Naive thymus-derived CD4-positive, alpha-beta T cell (primary cell): ENCODE data around the gene KLHL42. TPM values are rescaled to one million over a fixed set of nuclear protein-coding genes. Genes with fewer than 3 reads are reported as not detected.

ENCODE experiments used
- ATAC-seq: fragments of 150-1000 bp; cut with Tn5 transposase; 2 replicates; pipeline ENCODE4 v1.10.0; 2021; ENCODE audit warnings: mild to moderate bottlenecking, moderate library complexity
- CTCF ChIA-PET: fragments of 350-600 bp; sonication (Branson Sonifier 250); formaldehyde crosslinking; loops from one replicate; lab custom pipeline; 2021; ENCODE audit warnings: antibody characterized with exemption; lab: Charles Lee
- POLR2A ChIA-PET: fragments of 350-600 bp; sonication (Branson Sonifier 250); formaldehyde crosslinking; loops from one replicate; lab custom pipeline; 2021; ENCODE audit warnings: antibody characterized with exemption, inconsistent platforms; lab: Charles Lee
- DNase-seq, 9 donors: peaks; one replicate each; pipeline versions ENCODE4 v3.0.0 to v3.0.0-alpha.2; 2020 to 2022; ENCODE audit warnings: mixed read lengths in 1 of 9
- H3K27ac ChIP-seq: one replicate; pipeline ENCODE4 v1.7.0; 2013; ENCODE audit warnings: mild to moderate bottlenecking, low read depth, low read length, moderate library complexity
- H3K27me3 ChIP-seq, 2 donors: one replicate each; pipeline ENCODE4 v1.7.0; 2013; ENCODE audit warnings: low read length in 2 of 2, mild to moderate bottlenecking in 2 of 2, moderate library complexity in 2 of 2; ENCODE audit not compliant: control insufficient read depth in 2 of 2, insufficient read depth in 2 of 2
- H3K36me3 ChIP-seq, 3 experiments: 1 replicate in 2 of 3; 2 replicates in 1 of 3; pipeline ENCODE4 v1.7.0; 2013; ENCODE audit warnings: low read length in 3 of 3, mild to moderate bottlenecking in 3 of 3, moderate library complexity in 1 of 3; ENCODE audit not compliant: insufficient read depth in 3 of 3, control insufficient read depth in 2 of 3
- H3K4me1 ChIP-seq, 2 donors: one replicate each; pipeline ENCODE4 v1.7.0; 2013; ENCODE audit warnings: low read length in 2 of 2, mild to moderate bottlenecking in 2 of 2, moderate library complexity in 1 of 2; ENCODE audit not compliant: control insufficient read depth in 2 of 2, insufficient read depth in 2 of 2
- H3K4me3 ChIP-seq: 2 replicates; pipeline ENCODE4 v1.7.0; 2013; ENCODE audit warnings: mild to moderate bottlenecking, low read length
- H3K9me3 ChIP-seq, 3 experiments: 1 replicate in 2 of 3; 2 replicates in 1 of 3; pipeline ENCODE4 v1.7.0; 2013; ENCODE audit warnings: low read length in 3 of 3; ENCODE audit not compliant: control insufficient read depth in 2 of 3
- H3K27ac Mint-ChIP-seq, 9 donors: one replicate each; pipeline ENCODE4 v1.8.0; 2020 to 2022; ENCODE audit warnings: mixed read lengths in 9 of 9, mild to moderate bottlenecking in 8 of 9, moderate library complexity in 5 of 9, inconsistent platforms in 2 of 9
- H3K27me3 Mint-ChIP-seq, 5 donors: one replicate each; pipeline ENCODE4 v1.8.0; 2021 to 2022; ENCODE audit warnings: mixed read lengths in 5 of 5, mild to moderate bottlenecking in 1 of 5
- H3K36me3 Mint-ChIP-seq, 5 donors: one replicate each; pipeline ENCODE4 v1.8.0; 2020 to 2022; ENCODE audit warnings: mixed read lengths in 5 of 5, mild to moderate bottlenecking in 3 of 5, inconsistent platforms in 1 of 5
- H3K4me1 Mint-ChIP-seq, 7 donors: one replicate each; pipeline ENCODE4 v1.8.0; 2020 to 2022; ENCODE audit warnings: mixed read lengths in 7 of 7, mild to moderate bottlenecking in 3 of 7, inconsistent platforms in 1 of 7
- H3K4me3 Mint-ChIP-seq, 10 donors: one replicate each; pipeline ENCODE4 v1.8.0; 2020 to 2022; ENCODE audit warnings: mild to moderate bottlenecking in 10 of 10, mixed read lengths in 10 of 10, moderate library complexity in 6 of 10, inconsistent platforms in 2 of 10
- H3K9me3 Mint-ChIP-seq, 11 donors: one replicate each; pipeline ENCODE4 v1.8.0; 2020 to 2022; ENCODE audit warnings: mixed read lengths in 11 of 11, mild to moderate bottlenecking in 4 of 11, inconsistent platforms in 1 of 11, moderate library complexity in 1 of 11
- intact Hi-C, 2 donors: fragments of 100-400 bp; cut with micrococcal nuclease; formaldehyde crosslinking; loops; one replicate each; pipeline ENCODE4 v1.15.1; 2023
- polyA plus RNA-seq, 2 donors: library from polyadenylated mRNA; unstranded; fragments of 300-500 nt; fragmentation: Illumina TruSeq; gene quantifications; one replicate each; pipeline ENCODE4 v1.2.3, GENCODE V29; 2021
- total RNA-seq, 6 experiments: library from RNA in 5 of 6; stranded (reverse) in 5 of 6; gene quantifications; 1 replicate in 5 of 6; 2 replicates in 1 of 6; pipeline ENCODE4 v1.2.3 and lab custom pipeline; 2021 to 2026

KLHL42 gene
- total and polyA plus RNA-seq, 7 experiments from 2014 or later, result 9.6 to 27.0 (median 16.9) TPM

- POLR2A ChIA-PET, result interaction anchor here (3.4 kb wide), 1 partner anchor 17 kb away, joined by 17 read pairs; the partner anchor contains the start of genes KLHL42 and MANSC4
- DNase-seq (no peak), ATAC-seq (no peak)
- Histone ChIP-seq H3K27me3 (no peaks in the 10 kb centered on the region), H3K27ac (no peak overlapping the region), H3K4me1 (peaks cover 0 to 11% of the 10 kb centered on the region in 2 donors), H3K4me3 (no peak overlapping the region), H3K9me3 (no peaks in the 10 kb centered on the region), H3K36me3 (peaks cover 0 to 26% (median 5%) of the 10 kb centered on the region in 3 experiments)
- intact Hi-C loops, result no loop called here
- Mint-ChIP-seq H3K27ac (peak overlapping the region in 4 of 9 donors; percentile 16 to 50 (median 30)), H3K4me1 (peaks cover 8 to 41% (median 26%) of the 10 kb centered on the region in 7 donors), H3K27me3 (no peaks in the 10 kb centered on the region), H3K4me3 (no peak overlapping the region), H3K36me3 (peaks cover 8 to 41% (median 27%) of the 10 kb centered on the region in 5 donors), H3K9me3 (peaks cover 0 to 1% (median 0%) of the 10 kb centered on the region in 11 donors)
- CTCF ChIA-PET, result no interaction called here
Observed at GRCh38 chr12:27797301-27798025, 17.4 kb downstream of the KLHL42 start.

- no peak for ATAC-seq
- H3K27me3 ChIP-seq, result no peaks in the 10 kb centered on the region
- H3K27ac ChIP-seq, result no peak overlapping the region
- Mint-ChIP-seq H3K27me3 (peaks cover 0 to 1% (median 0%) of the 10 kb centered on the region in 5 donors), H3K4me3 (peak overlapping the region in 9 of 10 donors; percentile 3 to 63 (median 42)), H3K27ac (peak overlapping the region; percentile 39 to 94 (median 74)), H3K36me3 (peaks cover 8 to 25% (median 19%) of the 10 kb centered on the region in 5 donors), H3K9me3 (peaks cover 0 to 1% (median 0%) of the 10 kb centered on the region in 11 donors), H3K4me1 (peaks cover 9 to 49% (median 24%) of the 10 kb centered on the region in 7 donors)
- peak in 3 of 9 donors; percentile 11 to 22 (median 17) for DNase-seq
- intact Hi-C loops, result loop anchor here in 1 of 2 donors (1.0 to 5.0 kb wide), 2 partner anchors 21 to 279 kb away; partner anchors contain the start of genes KLHL42, MANSC4 and PPFIBP1
- H3K4me3 ChIP-seq, result no peak overlapping the region
- H3K9me3 ChIP-seq, result no peaks in the 10 kb centered on the region
- ChIA-PET CTCF (no interaction called here), POLR2A (interaction anchor here (0.6 to 3.4 kb wide), 3 partner anchors 20 to 142 kb away, joined by 3 to 17 read pairs (median 5); partner anchors contain the start of genes KLHL42 and MANSC4)
- H3K36me3 ChIP-seq, result peaks cover 0 to 20% (median 0%) of the 10 kb centered on the region in 3 experiments
- H3K4me1 ChIP-seq, result peaks cover 0 to 11% of the 10 kb centered on the region in 2 donors
Observed at GRCh38 chr12:27800819-27801218, 20.8 kb downstream of the KLHL42 start.

GRCh38 chr12:27801630-27802029 is 21.6 kb downstream of the KLHL42 start:
- ATAC-seq, result no peak
- Histone ChIP-seq H3K27me3 (no peaks in the 10 kb centered on the region), H3K4me1 (peaks cover 0 to 11% of the 10 kb centered on the region in 2 donors), H3K27ac (peak overlapping the region; percentile 10), H3K9me3 (no peaks in the 10 kb centered on the region), H3K4me3 (no peak overlapping the region), H3K36me3 (peaks cover 0 to 19% (median 0%) of the 10 kb centered on the region in 3 experiments)
- peaks cover 0 to 1% (median 0%) of the 10 kb centered on the region in 11 donors for H3K9me3 Mint-ChIP-seq
- ChIA-PET CTCF (interaction anchor here (2.0 kb wide), 1 partner anchor 20 kb away, joined by 9 read pairs; no protein-coding TSS in a partner anchor), POLR2A (interaction anchor here (0.6 to 1.6 kb wide), 4 partner anchors 10 to 142 kb away, joined by 3 to 6 read pairs (median 4); partner anchors contain the start of genes KLHL42 and MANSC4)
- H3K27me3 Mint-ChIP-seq, result peaks cover 0 to 5% (median 0%) of the 10 kb centered on the region in 5 donors
- H3K4me1 Mint-ChIP-seq, result peaks cover 11 to 57% (median 31%) of the 10 kb centered on the region in 7 donors
- no peak for DNase-seq
- intact Hi-C loops, result loop anchor here in 1 of 2 donors (5.0 kb wide), 1 partner anchor 279 kb away; the partner anchor contains the start of gene PPFIBP1
- peaks cover 8 to 22% (median 19%) of the 10 kb centered on the region in 5 donors for H3K36me3 Mint-ChIP-seq
- H3K27ac Mint-ChIP-seq, result peak overlapping the region in 7 of 9 donors; percentile 60 to 94 (median 74)
- H3K4me3 Mint-ChIP-seq, result peak overlapping the region in 3 of 10 donors; percentile 46 to 63 (median 53)

- Mint-ChIP-seq H3K4me3 (no peak overlapping the region), H3K9me3 (no peaks in the 10 kb centered on the region), H3K27me3 (peaks cover 0 to 8% (median 0%) of the 10 kb centered on the region in 5 donors), H3K4me1 (peaks cover 16 to 66% (median 40%) of the 10 kb centered on the region in 7 donors), H3K27ac (peak overlapping the region in 4 of 9 donors; percentile 71 to 94 (median 76)), H3K36me3 (peaks cover 0 to 14% (median 10%) of the 10 kb centered on the region in 5 donors)
- no peaks in the 10 kb centered on the region for H3K9me3 ChIP-seq
- intact Hi-C loops, result loop anchor here in 1 of 2 donors (5.0 kb wide), 1 partner anchor 280 kb away; the partner anchor contains the start of gene PPFIBP1
- peaks cover 0 to 10% (median 0%) of the 10 kb centered on the region in 3 experiments for H3K36me3 ChIP-seq
- ATAC-seq (no peak), DNase-seq (no peak)
- H3K4me1 ChIP-seq, result peaks cover 0 to 11% of the 10 kb centered on the region in 2 donors
- no peaks in the 10 kb centered on the region for H3K27me3 ChIP-seq
- no peak overlapping the region for H3K27ac ChIP-seq
- no peak overlapping the region for H3K4me3 ChIP-seq
- CTCF ChIA-PET, result interaction anchor here (2.0 kb wide), 1 partner anchor 19 kb away, joined by 9 read pairs; no protein-coding TSS in a partner anchor
- POLR2A ChIA-PET, result interaction anchor here (0.8 to 1.6 kb wide), 3 partner anchors 9 to 46 kb away, joined by 3 to 6 read pairs (median 5); partner anchors contain the start of genes KLHL42 and MANSC4
Observed at GRCh38 chr12:27802511-27802910, 22.5 kb downstream of the KLHL42 start.

- ATAC-seq (no peak), DNase-seq (no peak)
- Histone ChIP-seq H3K4me1 (peaks cover 0 to 11% of the 10 kb centered on the region in 2 donors), H3K36me3 (peaks cover 0 to 6% (median 0%) of the 10 kb centered on the region in 3 experiments), H3K4me3 (no peak overlapping the region), H3K27ac (no peak overlapping the region), H3K27me3 (no peaks in the 10 kb centered on the region), H3K9me3 (no peaks in the 10 kb centered on the region)
- H3K4me1 Mint-ChIP-seq, result peaks cover 17 to 70% (median 45%) of the 10 kb centered on the region in 7 donors
- H3K36me3 Mint-ChIP-seq, result peaks cover 0 to 11% (median 6%) of the 10 kb centered on the region in 5 donors
- H3K9me3 Mint-ChIP-seq, result no peaks in the 10 kb centered on the region
- POLR2A ChIA-PET, result no interaction called here
- intact Hi-C loops, result loop anchor here in 1 of 2 donors (5.0 kb wide), 1 partner anchor 281 kb away; the partner anchor contains the start of gene PPFIBP1
- H3K4me3 Mint-ChIP-seq, result no peak overlapping the region
- CTCF ChIA-PET, result interaction anchor here (2.0 kb wide), 1 partner anchor 19 kb away, joined by 9 read pairs; no protein-coding TSS in a partner anchor
- H3K27me3 Mint-ChIP-seq, result peaks cover 0 to 11% (median 0%) of the 10 kb centered on the region in 5 donors
- H3K27ac Mint-ChIP-seq, result peak overlapping the region in 6 of 9 donors; percentile 30 to 78 (median 40)
Observed at GRCh38 chr12:27802936-27803335, 22.9 kb downstream of the KLHL42 start.

GRCh38 chr12:27805238-27805637 is 25.2 kb downstream of the KLHL42 start:
- ChIA-PET CTCF (interaction anchor here (0.6 to 2.0 kb wide), 2 partner anchors 15 to 18 kb away, joined by 5 to 8 read pairs; no protein-coding TSS in a partner anchor), POLR2A (interaction anchor here (1.0 to 2.1 kb wide), 2 partner anchors 16 to 25 kb away, joined by 4 to 13 read pairs; partner anchors contain the start of genes KLHL42 and MANSC4)
- Mint-ChIP-seq H3K4me3 (no peak overlapping the region), H3K9me3 (no peaks in the 10 kb centered on the region), H3K27ac (peak overlapping the region in 2 of 9 donors; percentile 11 to 78), H3K36me3 (peaks cover 0 to 4% (median 0%) of the 10 kb centered on the region in 5 donors), H3K4me1 (peaks cover 15 to 63% (median 41%) of the 10 kb centered on the region in 7 donors), H3K27me3 (peaks cover 0 to 13% (median 0%) of the 10 kb centered on the region in 5 donors)
- intact Hi-C loops, result no loop called here
- peaks cover 0 to 11% of the 10 kb centered on the region in 2 donors for H3K4me1 ChIP-seq
- no peaks in the 10 kb centered on the region for H3K27me3 ChIP-seq
- no peak overlapping the region for H3K4me3 ChIP-seq
- no peaks in the 10 kb centered on the region for H3K36me3 ChIP-seq
- DNase-seq (no peak), ATAC-seq (no peak)
- H3K27ac ChIP-seq, result no peak overlapping the region
- no peaks in the 10 kb centered on the region for H3K9me3 ChIP-seq
